DOHH2 (cell line): ENCODE data around the gene TTBK2.

Experiments used
- CTCF ChIP-seq: fragments of 200-600 bp; sonication (generic); IDR thresholded peaks from one replicate; pipeline ENCODE4 v1.5.1; 2014; ENCODE audit warnings: antibody characterized with exemption, mild to moderate bottlenecking, low read depth, low read length; ENCODE audit not compliant: poor library complexity, severe bottlenecking
- EZH2phosphoT487 ChIP-seq: fragments of 200-600 bp; sonication (generic); IDR thresholded peaks from 2 replicates; pipeline ENCODE4 v1.6.1; 2017; ENCODE audit warnings: borderline replicate concordance, mild to moderate bottlenecking, antibody characterized with exemption, low read length, moderate library complexity, mixed read lengths

GRCh38 chr15:42914728-42915497 is 5.7 kb downstream of the TTBK2 start:
- TF ChIP-seq CTCF = no peak
- TF ChIP-seq EZH2phosphoT487 = no peak
